DOHH2 (cell line): Measurements from ENCODE around the gene YWHAQ.

Experiments
- H3F3A ChIP-seq: fragments of 200-600 bp; sonication (generic), shearing (Covaris generic); 2 replicates; pipeline ENCODE4 v1.6.0; 2016; ENCODE audit warnings: antibody characterized with exemption, mild to moderate bottlenecking; ENCODE audit not compliant: control insufficient read depth, insufficient read depth
- H3K27ac ChIP-seq: fragments of 200-600 bp; sonication (generic); 2 replicates; pipeline ENCODE4 v1.5.1; 2014; ENCODE audit warnings: low read depth, mild to moderate bottlenecking, low read length, moderate library complexity
- H3K27me3 ChIP-seq: fragments of 200-600 bp; sonication (generic); 2 replicates; pipeline ENCODE4 v1.6.1; 2014; ENCODE audit warnings: mild to moderate bottlenecking, low read length, mixed read lengths; ENCODE audit not compliant: control insufficient read depth
- H3K36me3 ChIP-seq: fragments of 200-600 bp; sonication (generic); 2 replicates; pipeline ENCODE4 v1.6.1; 2014; ENCODE audit warnings: mild to moderate bottlenecking, low read length, moderate library complexity, mixed read lengths; ENCODE audit not compliant: control insufficient read depth
- H3K4me1 ChIP-seq: fragments of 200-600 bp; sonication (generic); 2 replicates; pipeline ENCODE4 v1.6.1; 2014; ENCODE audit warnings: mild to moderate bottlenecking, low read length, mixed read lengths; ENCODE audit not compliant: control insufficient read depth
- H3K4me2 ChIP-seq: fragments of 200-600 bp; sonication (generic); 2 replicates; pipeline ENCODE4 v1.6.0; 2014; ENCODE audit warnings: mild to moderate bottlenecking, low read length, moderate library complexity
- H3K4me3 ChIP-seq: fragments of 200-600 bp; sonication (generic); 2 replicates; pipeline ENCODE4 v1.5.1; 2014; ENCODE audit warnings: mild to moderate bottlenecking, low read length, mixed read lengths
- H3K79me2 ChIP-seq: fragments of 200-600 bp; sonication (generic); 2 replicates; pipeline ENCODE4 v1.6.1; 2014; ENCODE audit warnings: mild to moderate bottlenecking, low read length, mixed read lengths; ENCODE audit not compliant: control insufficient read depth
- H3K9me2 ChIP-seq: fragments of 200-600 bp; sonication (generic); replicated peaks from 2 replicates; pipeline ENCODE4 v1.6.1; 2014; ENCODE audit warnings: mild to moderate bottlenecking, low read length, mixed read lengths; ENCODE audit not compliant: control insufficient read depth
- H3K9me3 ChIP-seq: fragments of 200-600 bp; sonication (generic); 2 replicates; pipeline ENCODE4 v1.6.1; 2014; ENCODE audit warnings: antibody characterized with exemption, low read length, mixed read lengths; ENCODE audit not compliant: control insufficient read depth, insufficient read depth
- H4K20me1 ChIP-seq: fragments of 200-600 bp; sonication (generic); 2 replicates; pipeline ENCODE4 v1.6.0; 2014; ENCODE audit warnings: low read depth, mild to moderate bottlenecking, antibody characterized with exemption, low read length, moderate library complexity; ENCODE audit not compliant: control insufficient read depth, insufficient read depth
- CTCF ChIP-seq: fragments of 200-600 bp; sonication (generic); IDR thresholded peaks from one replicate; pipeline ENCODE4 v1.5.1; 2014; ENCODE audit warnings: antibody characterized with exemption, mild to moderate bottlenecking, low read depth, low read length; ENCODE audit not compliant: poor library complexity, severe bottlenecking
- EZH2phosphoT487 ChIP-seq: fragments of 200-600 bp; sonication (generic); IDR thresholded peaks from 2 replicates; pipeline ENCODE4 v1.6.1; 2017; ENCODE audit warnings: borderline replicate concordance, mild to moderate bottlenecking, antibody characterized with exemption, low read length, moderate library complexity, mixed read lengths

The YWHAQ gene

DNA sequence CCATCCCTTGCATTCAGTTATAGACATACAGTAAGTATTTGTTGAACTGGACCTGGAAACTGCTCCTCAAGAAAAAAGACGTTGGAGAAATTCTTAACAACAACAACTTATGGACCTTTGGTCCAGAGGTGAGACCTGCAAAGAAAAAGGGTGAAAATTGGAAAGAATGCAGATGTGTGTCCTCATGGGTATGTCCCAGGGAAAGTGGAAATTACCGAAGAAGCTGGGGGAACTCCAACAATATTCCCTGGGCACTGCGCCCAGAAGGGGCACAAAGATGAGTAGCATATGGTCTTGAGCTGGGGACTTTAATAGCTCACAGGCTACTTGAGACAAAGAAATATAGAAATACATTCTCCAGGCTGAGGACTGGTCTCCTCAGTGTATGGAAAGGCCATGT lies 35.5 kb upstream of the YWHAQ start:
- no peaks in the 10 kb centered on the region for H3K36me3 ChIP-seq
- no peak overlapping the region for H3K4me2 ChIP-seq
- H3K27me3 ChIP-seq, result peaks cover 24% of the 10 kb centered on the region
- no peaks in the 10 kb centered on the region for H3K9me3 ChIP-seq
- H3K27ac ChIP-seq, result no peak overlapping the region
- H3K79me2 ChIP-seq, result no peaks in the 10 kb centered on the region
- no peak overlapping the region for H3K4me3 ChIP-seq
- H3F3A ChIP-seq, result no peaks in the 10 kb centered on the region
- no peaks in the 10 kb centered on the region for H4K20me1 ChIP-seq
- H3K9me2 ChIP-seq, result no peaks in the 10 kb centered on the region
- no peaks in the 10 kb centered on the region for H3K4me1 ChIP-seq
- TF ChIP-seq EZH2phosphoT487, result no peak
- no peak for TF ChIP-seq CTCF

GRCh38 chr2:9665898-9666297 lies 35.1 kb upstream of the YWHAQ start:
- Histone ChIP-seq H3F3A (no peaks in the 10 kb centered on the region), H3K27ac (no peak overlapping the region), H3K4me2 (no peak overlapping the region), H3K36me3 (no peaks in the 10 kb centered on the region), H3K27me3 (peaks cover 24% of the 10 kb centered on the region), H3K9me3 (no peaks in the 10 kb centered on the region), H3K9me2 (no peaks in the 10 kb centered on the region), H3K4me3 (no peak overlapping the region), H3K4me1 (no peaks in the 10 kb centered on the region), H4K20me1 (no peaks in the 10 kb centered on the region), H3K79me2 (no peaks in the 10 kb centered on the region)
- no peak for TF ChIP-seq CTCF
- no peak for TF ChIP-seq EZH2phosphoT487

DNA sequence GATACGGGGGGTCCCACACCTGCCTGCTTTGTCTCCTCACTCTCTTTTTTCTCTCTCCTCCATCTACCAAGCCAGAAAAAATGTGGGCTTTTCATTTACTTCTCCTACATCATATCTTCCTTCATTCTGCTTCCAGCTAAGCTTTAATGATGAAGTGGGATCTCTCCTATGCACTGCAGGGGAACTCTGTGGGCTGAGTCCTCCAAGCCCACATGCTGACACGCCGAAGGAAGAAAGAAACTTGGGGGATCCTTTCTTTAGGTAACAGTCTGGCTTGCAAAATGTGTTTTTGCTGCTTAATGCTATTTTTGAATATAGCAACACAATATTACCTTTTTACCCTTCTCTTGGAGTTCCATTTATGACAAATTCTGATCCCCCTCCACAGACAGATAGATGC lies 33.6 kb upstream of the YWHAQ start:
- TF ChIP-seq CTCF (no peak), EZH2phosphoT487 (no peak)
- peaks cover 24% of the 10 kb centered on the region for H3K27me3 ChIP-seq

More for the DNA sequence above, 33.6 kb upstream of the YWHAQ start:
- H3K4me2 ChIP-seq, result no peak overlapping the region
- no peaks in the 10 kb centered on the region for H3K79me2 ChIP-seq
- H3F3A ChIP-seq, result no peaks in the 10 kb centered on the region
- H3K9me3 ChIP-seq, result no peaks in the 10 kb centered on the region
- no peaks in the 10 kb centered on the region for H3K9me2 ChIP-seq
- H4K20me1 ChIP-seq, result no peaks in the 10 kb centered on the region
- no peaks in the 10 kb centered on the region for H3K4me1 ChIP-seq
- no peak overlapping the region for H3K4me3 ChIP-seq
- H3K27ac ChIP-seq, result no peak overlapping the region
- no peaks in the 10 kb centered on the region for H3K36me3 ChIP-seq
